Ovary (tissue), 9 donors: ENCODE data around the gene LAMA2. TPM values are rescaled to one million over a fixed set of nuclear protein-coding genes. Genes with fewer than 3 reads are reported as not detected.

Experiments used
- DNase-seq, 5 donors: peaks; one replicate each; pipeline ENCODE4 v3.0.0-alpha.2; 2019 to 2020
- H3K27ac ChIP-seq, 2 donors: fragments of 200-600 bp; one replicate each; pipeline versions ENCODE4 v1.5.1 to v1.8.0; 2019 to 2022
- H3K27me3 ChIP-seq: fragments of 200-600 bp; one replicate; pipeline ENCODE4 v1.8.0; 2022
- H3K36me3 ChIP-seq: fragments of 200-600 bp; sonication (generic); one replicate; pipeline ENCODE4 v1.5.1; 2019
- H3K4me1 ChIP-seq: one replicate; pipeline ENCODE4 v1.8.1; 2013; ENCODE audit warnings: mild to moderate bottlenecking, moderate library complexity; ENCODE audit not compliant: insufficient read depth
- H3K4me3 ChIP-seq: fragments of 200-600 bp; sonication (generic); one replicate; pipeline ENCODE4 v1.5.1; 2017
- H3K9me3 ChIP-seq, 2 donors: fragments of 200-600 bp in 1 of 2; sonication (generic) in 1 of 2; one replicate each; pipeline versions ENCODE4 v1.5.1 to v1.8.1; 2013 to 2019; ENCODE audit warnings: mild to moderate bottlenecking in 1 of 2, moderate library complexity in 1 of 2
- EP300 ChIP-seq: sonication (generic); formaldehyde crosslinking; IDR thresholded peaks from one replicate; pipeline ENCODE4 v1.6.1; 2017; ENCODE audit warnings: antibody characterized with exemption
- POLR2A ChIP-seq: fragments of 450-650 bp; IDR thresholded peaks from one replicate; pipeline ENCODE4 v1.6.1; 2017; ENCODE audit warnings: antibody characterized with exemption, mild to moderate bottlenecking, moderate library complexity
- WGBS, 3 donors: extraction: QIAGEN DNeasy Blood & Tissue Kit in 1 of 3; methylation state at CpG; one replicate each; pipeline versions ENCODE4 v1.1.5 to v1.1.7; 2013 to 2017; 5-methylcytosine and 5-hydroxymethylcytosine counted together
- intact Hi-C, 4 donors: fragments of 100-400 bp; cut with DNase I; formaldehyde crosslinking; loops; one replicate each; pipeline versions ENCODE4 v1.11.0 to v1.15.1; 2022 to 2023
- polyA plus RNA-seq, 2 donors: library from polyadenylated mRNA; stranded (reverse); fragments of 200-250 nt in 1 of 2; fragments of 350-450 nt in 1 of 2; fragmentation: Illumina TruSeq in 1 of 2; extraction: RNeasy Lipid Tissue Mini Kit (QIAGEN cat#74804) in 1 of 2; gene quantifications; one replicate each; pipeline ENCODE4 v1.2.3, GENCODE V29; 2013 to 2014
- total RNA-seq, 7 donors: library from RNA; depleted of rRNA in 2 of 7; stranded (reverse); fragments of >200 nt in 2 of 7; fragmentation: NEBNext Ultra II Directional in 3 of 7; extraction: Animal tissue kit (Norgen Biotek cat#: 25700) in 3 of 7; gene quantifications; one replicate each; pipeline versions ENCODE4 v1.1.0 to v1.2.4, GENCODE V29; 2016 to 2023
- TF ChIP-seq, protein P1 (sequence below), 3 donors: fragments of 450-650 bp in 2 of 3; fragments of 200-600 bp in 1 of 3; IDR thresholded peaks; one replicate each; pipeline versions ENCODE4 v1.5.1 to v1.8.0; 2016 to 2022; ENCODE audit warnings: antibody characterized with exemption in 3 of 3, mild to moderate bottlenecking in 1 of 3
- donor health status: DM: no; HTN: no; CAD: no; lungs with moderate emphysema.
- donor health status: DM: no; HTN: no; CAD: no.
- donor health status: Bipolar disorder and iron deficiency.
- donor health status: DM: yes; HTN: yes; CAD: no.
- donor health status: DM: no; HTN: no; CAD: no.
- donor health status: DM: yes; HTN: yes; CAD: no.

Gene LAMA2
- total and polyA plus RNA-seq, 9 donors = 42.5 to 226 (median 121) TPM

DNA sequence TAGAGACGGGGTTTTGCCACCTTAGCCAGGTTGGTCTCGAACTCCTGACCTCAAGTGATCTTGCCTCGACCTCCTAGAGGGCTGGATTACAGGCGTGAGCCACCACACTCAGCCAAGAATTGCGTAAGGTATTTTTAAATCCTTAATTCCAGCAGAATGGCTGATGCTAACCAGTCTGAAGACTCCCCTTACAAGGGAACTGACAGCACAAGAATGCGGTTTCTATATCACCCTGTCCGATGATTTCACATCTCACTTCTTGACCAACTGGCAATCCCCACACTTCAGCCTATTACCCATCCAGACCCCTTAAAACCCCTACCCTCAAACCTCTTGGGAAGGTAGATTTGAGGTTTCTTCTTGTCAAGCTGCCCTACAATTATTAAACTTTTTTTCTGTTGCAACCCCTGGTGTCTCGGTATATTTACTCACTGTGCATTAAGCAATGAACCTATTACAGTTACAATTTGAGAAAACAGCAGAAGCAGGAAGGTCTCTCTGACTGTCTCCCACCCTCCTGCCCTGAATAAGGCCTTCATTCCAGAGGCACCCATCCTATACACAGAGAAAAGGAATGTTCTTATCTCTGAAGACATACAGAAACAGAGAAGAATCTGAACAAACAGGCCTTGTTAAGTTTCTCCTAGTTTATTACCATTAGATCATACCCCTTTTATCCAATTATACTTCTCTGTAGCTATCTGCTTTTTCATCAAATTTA is 662.1 kb downstream of the LAMA2 start:
- 95 to 96% (median 95%) methylated on average over 8 of the region's 8 CpGs for WGBS, 3 donors
- Histone ChIP-seq H3K4me1 (no peaks in the 10 kb centered on the region), H3K4me3 (no peak overlapping the region), H3K27ac (no peak overlapping the region), H3K9me3 (no peaks in the 10 kb centered on the region), H3K36me3 (no peaks in the 10 kb centered on the region), H3K27me3 (no peaks in the 10 kb centered on the region)
- DNase-seq = no peak
- no peak for TF ChIP-seq EP300
- TF ChIP-seq POLR2A = no peak
- TF ChIP-seq, protein P1, sequence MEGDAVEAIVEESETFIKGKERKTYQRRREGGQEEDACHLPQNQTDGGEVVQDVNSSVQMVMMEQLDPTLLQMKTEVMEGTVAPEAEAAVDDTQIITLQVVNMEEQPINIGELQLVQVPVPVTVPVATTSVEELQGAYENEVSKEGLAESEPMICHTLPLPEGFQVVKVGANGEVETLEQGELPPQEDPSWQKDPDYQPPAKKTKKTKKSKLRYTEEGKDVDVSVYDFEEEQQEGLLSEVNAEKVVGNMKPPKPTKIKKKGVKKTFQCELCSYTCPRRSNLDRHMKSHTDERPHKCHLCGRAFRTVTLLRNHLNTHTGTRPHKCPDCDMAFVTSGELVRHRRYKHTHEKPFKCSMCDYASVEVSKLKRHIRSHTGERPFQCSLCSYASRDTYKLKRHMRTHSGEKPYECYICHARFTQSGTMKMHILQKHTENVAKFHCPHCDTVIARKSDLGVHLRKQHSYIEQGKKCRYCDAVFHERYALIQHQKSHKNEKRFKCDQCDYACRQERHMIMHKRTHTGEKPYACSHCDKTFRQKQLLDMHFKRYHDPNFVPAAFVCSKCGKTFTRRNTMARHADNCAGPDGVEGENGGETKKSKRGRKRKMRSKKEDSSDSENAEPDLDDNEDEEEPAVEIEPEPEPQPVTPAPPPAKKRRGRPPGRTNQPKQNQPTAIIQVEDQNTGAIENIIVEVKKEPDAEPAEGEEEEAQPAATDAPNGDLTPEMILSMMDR (IDR thresholded peaks at IDR 0.05) = no peak
- intact Hi-C loops = no loop called here

DNA sequence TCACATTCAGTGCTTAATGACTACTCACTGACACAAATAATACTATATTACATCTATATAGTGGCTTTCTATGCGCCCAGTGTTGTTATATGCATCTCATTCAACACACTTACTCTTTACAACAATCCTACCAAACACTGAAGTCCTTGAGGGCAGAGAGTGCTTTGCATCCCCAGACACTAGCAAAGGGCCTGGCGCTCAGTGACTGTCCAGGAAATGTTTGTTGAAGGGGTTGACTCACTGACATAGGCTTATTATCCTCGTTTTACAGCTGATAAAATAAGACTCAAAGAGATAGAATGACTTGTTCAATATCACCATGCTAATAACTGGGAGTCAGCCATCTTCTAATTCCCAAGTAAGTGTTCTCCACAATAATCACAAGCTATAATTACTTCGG is 663.8 kb downstream of the LAMA2 start:
- TF ChIP-seq EP300 (no peak), POLR2A (no peak)
- TF ChIP-seq, protein P1 (IDR thresholded peaks at IDR 0.05) = no peak
- 85 to 87% (median 86%) methylated on average over 4 of the region's 4 CpGs for WGBS, 3 donors
- no peaks in the 10 kb centered on the region for H3K27me3 ChIP-seq
- no peaks in the 10 kb centered on the region for H3K9me3 ChIP-seq
- no peak overlapping the region for H3K27ac ChIP-seq
- H3K4me1 ChIP-seq = no peaks in the 10 kb centered on the region
- intact Hi-C loops = no loop called here
- H3K36me3 ChIP-seq = no peaks in the 10 kb centered on the region
- H3K4me3 ChIP-seq = no peak overlapping the region
- DNase-seq = no peak

DNA sequence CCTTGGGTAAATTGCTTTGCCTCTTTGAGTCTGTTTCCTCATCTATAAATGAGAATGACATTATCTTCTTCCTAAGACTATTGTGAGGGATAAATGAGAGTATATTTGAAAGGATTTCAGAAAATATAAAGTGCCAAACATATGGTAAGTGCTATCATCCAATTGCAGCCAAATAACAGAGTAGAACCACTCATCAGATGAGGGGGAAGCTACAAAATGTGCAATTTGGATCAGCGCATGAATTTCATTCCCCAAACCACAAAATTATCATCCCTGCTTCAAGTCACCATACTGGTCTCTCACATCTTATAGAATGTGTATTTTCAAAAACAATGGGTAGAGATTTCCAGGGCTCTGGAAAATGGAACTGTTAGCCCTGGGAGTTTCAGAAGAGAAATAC is 668.5 kb downstream of the LAMA2 start:
- Histone ChIP-seq H3K4me3 (no peak overlapping the region), H3K27me3 (no peaks in the 10 kb centered on the region), H3K27ac (no peak overlapping the region), H3K4me1 (no peaks in the 10 kb centered on the region), H3K9me3 (no peaks in the 10 kb centered on the region), H3K36me3 (no peaks in the 10 kb centered on the region)
- no peak for DNase-seq
- WGBS, 3 donors = 95 to 100% (median 98%) methylated on average over 1 of the region's 1 CpG
- TF ChIP-seq EP300 (no peak), POLR2A (no peak)
- TF ChIP-seq, protein P1 (IDR thresholded peaks at IDR 0.05) = no peak
- intact Hi-C loops = no loop called here

DNA sequence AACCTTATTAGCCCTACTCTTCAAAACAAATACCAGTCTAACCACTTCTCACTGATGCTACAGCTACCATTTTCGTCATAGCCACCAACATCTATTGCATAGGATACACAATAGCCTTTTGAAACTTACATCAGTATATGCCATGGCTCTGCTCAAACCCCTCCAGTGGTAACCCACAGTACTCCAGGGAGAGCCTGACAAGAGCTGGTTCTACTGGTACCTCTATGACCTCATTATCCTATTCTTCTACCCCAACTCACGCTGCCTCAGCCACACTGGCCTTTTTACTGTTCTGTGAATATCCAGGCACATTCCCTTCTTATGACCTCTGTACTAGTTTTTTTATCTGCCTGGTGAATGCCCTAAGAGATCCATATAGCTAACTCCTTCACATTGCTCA is 669.5 kb downstream of the LAMA2 start:
- Histone ChIP-seq H3K27ac (no peak overlapping the region), H3K4me1 (no peaks in the 10 kb centered on the region), H3K4me3 (no peak overlapping the region), H3K9me3 (no peaks in the 10 kb centered on the region), H3K27me3 (no peaks in the 10 kb centered on the region), H3K36me3 (no peaks in the 10 kb centered on the region)
- no peak for TF ChIP-seq EP300
- no peak for TF ChIP-seq POLR2A
- TF ChIP-seq, protein P1 (IDR thresholded peaks at IDR 0.05) = no peak
- WGBS, 3 donors = 95 to 97% (median 96%) methylated on average over 2 of the region's 2 CpGs
- no peak for DNase-seq
- intact Hi-C loops = no loop called here
